Measurements from ENCODE around the gene RPS6KC1. TPM values are rescaled to one million over a fixed set of nuclear protein-coding genes. Genes with fewer than 3 reads are reported as not detected.

The RPS6KC1 gene
- total RNA-seq, 2 experiments from 2014 or later, result 9.5 to 14.6 TPM

DNA sequence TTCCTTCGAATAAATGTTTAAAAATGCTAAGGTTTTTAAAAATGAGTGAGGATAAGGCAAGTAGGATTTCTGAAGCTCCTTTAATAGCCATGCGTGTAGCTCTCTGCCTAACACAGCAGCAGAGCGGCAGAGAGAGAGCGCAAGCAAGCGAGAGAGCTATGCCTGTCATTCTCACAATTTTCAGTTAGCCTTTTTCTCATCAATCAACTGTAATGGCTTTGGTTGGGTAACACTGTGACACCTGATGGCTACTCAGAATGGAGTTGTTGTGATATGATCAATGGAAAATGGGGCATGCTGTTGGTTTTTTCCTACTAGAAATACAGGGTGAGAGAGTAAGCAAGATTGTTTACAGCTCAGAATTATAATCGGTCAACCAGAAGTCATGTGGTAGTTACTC is 198.4 kb downstream of the RPS6KC1 start:
- Mint-ChIP-seq H3K4me1 (no peaks in the 10 kb centered on the region), H3K4me3 (no peak overlapping the region), H3K27me3 (no peaks in the 10 kb centered on the region), H3K27ac (no peak overlapping the region), H3K36me3 (peaks cover 4% of the 10 kb centered on the region), H3K9me3 (ENCODE audit: low read depth) (no peaks in the 10 kb centered on the region)
- DNase-seq (no peak), ATAC-seq (no peak)
- CTCF ChIA-PET, result no interaction called here

- no peak for ATAC-seq
- no peak for DNase-seq
- H3K4me3 Mint-ChIP-seq, result no peak overlapping the region
- CTCF ChIA-PET, result no interaction called here
- H3K27me3 Mint-ChIP-seq, result no peaks in the 10 kb centered on the region
- H3K9me3 Mint-ChIP-seq (ENCODE audit: low read depth), result no peaks in the 10 kb centered on the region
- no peak overlapping the region for H3K27ac Mint-ChIP-seq
- no peaks in the 10 kb centered on the region for H3K4me1 Mint-ChIP-seq
- peaks cover 4% of the 10 kb centered on the region for H3K36me3 Mint-ChIP-seq
These were observed 199.0 kb downstream of the RPS6KC1 start for GRCh38 chr1:213250041-213250440.

DNA sequence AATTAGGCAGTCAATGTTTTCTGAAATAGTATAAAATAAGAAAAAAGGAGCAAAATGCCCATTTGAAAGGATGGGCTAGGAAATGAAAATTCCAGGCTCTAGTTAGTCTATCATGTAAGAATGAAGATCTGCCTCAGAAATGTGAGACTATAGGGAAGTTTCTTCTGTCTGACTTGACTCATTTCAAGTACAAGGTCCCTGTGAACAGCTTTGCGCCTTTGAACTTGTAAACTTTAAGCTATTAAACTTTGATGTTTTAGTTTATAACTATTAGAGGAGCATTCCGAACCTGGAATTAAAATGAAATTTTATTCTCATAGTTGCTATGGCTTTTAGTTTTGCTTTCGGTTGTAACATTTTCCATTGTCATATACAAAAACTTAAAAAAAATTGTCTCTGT is 199.4 kb downstream of the RPS6KC1 start:
- DNase-seq, result no peak
- no peak overlapping the region for H3K27ac Mint-ChIP-seq
- no peak overlapping the region for H3K4me3 Mint-ChIP-seq
- H3K27me3 Mint-ChIP-seq, result no peaks in the 10 kb centered on the region
- H3K4me1 Mint-ChIP-seq, result no peaks in the 10 kb centered on the region
- H3K9me3 Mint-ChIP-seq (ENCODE audit: low read depth), result no peaks in the 10 kb centered on the region
- no peak for ATAC-seq
- CTCF ChIA-PET, result no interaction called here
- peaks cover 4% of the 10 kb centered on the region for H3K36me3 Mint-ChIP-seq

DNA sequence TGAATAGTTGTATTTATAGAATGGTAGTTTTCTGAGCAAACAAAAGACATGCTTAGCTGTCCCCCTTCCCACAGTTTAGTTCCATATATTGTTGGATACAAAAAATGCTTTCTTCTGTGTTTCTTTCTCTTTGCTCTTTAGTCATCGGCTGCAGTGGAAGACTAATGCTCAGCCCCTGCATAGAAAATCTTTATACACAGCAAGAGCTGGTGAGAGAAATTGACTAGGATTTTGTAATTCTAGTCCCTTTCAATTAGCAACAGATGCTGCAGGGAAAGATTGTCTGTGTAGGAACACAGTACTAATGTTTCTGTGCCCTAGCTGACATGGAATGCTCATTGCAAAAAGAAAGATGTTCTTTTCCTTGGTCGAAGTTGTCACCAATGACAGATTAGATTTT is 200.9 kb downstream of the RPS6KC1 start:
- DNase-seq, result no peak
- Mint-ChIP-seq H3K27ac (no peak overlapping the region), H3K4me1 (no peaks in the 10 kb centered on the region), H3K27me3 (no peaks in the 10 kb centered on the region), H3K9me3 (ENCODE audit: low read depth) (no peaks in the 10 kb centered on the region), H3K36me3 (peaks cover 4% of the 10 kb centered on the region), H3K4me3 (no peak overlapping the region)
- CTCF ChIA-PET, result no interaction called here
- ATAC-seq, result no peak

DNA sequence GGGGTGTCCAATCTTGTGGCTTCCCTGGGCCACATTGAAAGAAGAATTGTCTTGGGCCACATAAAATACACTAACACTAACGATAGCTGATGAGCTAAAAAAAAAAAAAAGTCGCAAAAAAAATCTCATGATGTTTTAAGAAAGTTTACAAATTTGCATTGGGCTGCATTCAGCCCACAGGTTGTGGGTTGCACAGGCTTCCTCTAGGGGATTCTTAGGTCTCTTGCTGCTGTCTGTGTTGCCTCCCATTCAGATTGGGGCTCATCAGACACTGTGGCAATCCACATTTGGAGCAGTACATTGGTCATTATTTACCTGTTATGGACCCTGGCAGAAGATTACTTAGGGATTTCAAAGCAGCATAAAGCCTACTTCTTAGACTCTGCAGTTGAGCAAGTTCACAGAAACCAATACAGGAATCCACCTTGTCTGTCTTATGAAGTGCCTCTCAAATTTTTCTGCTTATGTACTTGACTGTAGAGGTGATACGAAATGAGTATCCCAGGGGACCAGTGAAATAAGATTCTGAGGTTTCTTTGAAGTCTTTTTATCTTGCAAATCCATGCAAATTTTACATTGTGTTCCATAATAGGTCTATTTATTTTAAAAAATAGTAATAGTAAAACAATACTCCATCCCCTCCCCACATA is 205.5 kb downstream of the RPS6KC1 start:
- Mint-ChIP-seq H3K36me3 (peaks cover 2% of the 10 kb centered on the region), H3K27ac (no peak overlapping the region)

GRCh38 chr1:213260311-213261075 is 209.5 kb downstream of the RPS6KC1 start:
- H3K9me3 Mint-ChIP-seq (ENCODE audit: low read depth), result no peaks in the 10 kb centered on the region
- CTCF ChIA-PET, result no interaction called here
- H3K4me1 Mint-ChIP-seq, result no peaks in the 10 kb centered on the region
- no peak overlapping the region for H3K27ac Mint-ChIP-seq
- H3K36me3 Mint-ChIP-seq, result peaks cover 16% of the 10 kb centered on the region
- no peaks in the 10 kb centered on the region for H3K27me3 Mint-ChIP-seq
- DNase-seq (no peak), ATAC-seq (no peak)
- H3K4me3 Mint-ChIP-seq, result no peak overlapping the region

More for the DNA sequence above, 205.5 kb downstream of the RPS6KC1 start:
- CTCF ChIA-PET, result no interaction called here
- ATAC-seq (no peak), DNase-seq (no peak)
- Mint-ChIP-seq H3K9me3 (ENCODE audit: low read depth) (no peaks in the 10 kb centered on the region), H3K27me3 (no peaks in the 10 kb centered on the region), H3K4me1 (no peaks in the 10 kb centered on the region), H3K4me3 (no peak overlapping the region)

DNA sequence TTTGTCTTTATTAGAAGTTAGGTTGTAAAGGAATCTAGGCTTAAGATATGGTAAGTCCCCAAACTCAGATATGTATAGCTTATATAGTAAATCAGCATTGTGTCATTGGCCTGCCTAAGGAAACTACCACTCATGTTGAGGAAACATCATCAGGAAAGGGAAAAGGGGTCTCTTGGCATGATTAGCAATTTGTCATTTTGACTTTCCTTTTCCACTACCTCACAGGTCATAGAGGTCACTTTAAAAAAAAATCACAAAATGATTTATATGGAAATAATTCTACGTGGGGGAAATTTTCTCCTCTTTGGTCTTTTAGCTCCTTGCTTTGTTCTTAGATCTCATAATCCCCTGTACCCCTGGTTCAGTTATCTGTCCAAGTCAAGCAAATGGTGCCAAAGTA is 213.5 kb downstream of the RPS6KC1 start:
- DNase-seq, result no peak
- CTCF ChIA-PET, result interaction anchor here (1.4 kb wide), 1 partner anchor 19 kb away, joined by 3 read pairs; no protein-coding TSS in a partner anchor
- Mint-ChIP-seq H3K9me3 (ENCODE audit: low read depth) (no peaks in the 10 kb centered on the region), H3K4me3 (no peak overlapping the region), H3K27me3 (no peaks in the 10 kb centered on the region), H3K36me3 (peaks cover 32% of the 10 kb centered on the region), H3K4me1 (peaks cover 2% of the 10 kb centered on the region), H3K27ac (no peak overlapping the region)
- no peak for ATAC-seq

DNA sequence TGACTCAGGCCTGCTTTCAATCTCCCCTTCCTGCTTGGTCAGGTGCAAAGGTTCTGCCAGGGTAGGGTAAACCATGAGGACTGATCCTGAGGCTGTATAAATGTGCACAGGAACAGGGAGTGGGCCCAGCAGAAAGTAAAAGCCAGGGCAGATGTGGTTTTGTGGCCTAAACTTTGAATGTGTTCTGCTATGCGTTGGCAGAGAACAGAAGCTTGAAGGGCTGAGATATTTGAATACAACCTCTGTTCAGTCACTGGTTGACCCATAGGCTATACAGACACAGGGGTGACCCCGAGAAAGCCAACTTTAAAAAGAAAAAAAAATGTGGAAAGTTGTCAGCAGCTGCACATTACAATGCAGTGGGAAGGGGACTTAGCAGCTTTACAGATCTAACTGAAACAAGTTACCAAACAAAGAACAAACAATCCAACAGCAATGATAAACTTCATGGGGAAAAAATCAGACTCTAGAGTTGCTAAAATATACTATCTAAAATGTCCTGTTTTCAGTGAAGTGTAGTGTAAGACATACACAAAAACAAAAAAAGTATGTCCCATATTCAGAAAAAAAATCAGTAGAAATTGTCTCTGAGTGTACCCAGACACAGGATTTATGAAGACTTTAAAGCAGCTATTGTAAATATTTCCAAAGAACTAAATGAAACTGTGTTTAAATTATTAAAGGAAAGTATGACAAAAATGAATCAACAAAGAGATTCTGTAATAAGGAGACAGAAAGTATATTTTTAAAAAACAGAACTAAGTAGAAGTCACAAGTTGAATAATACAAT is 216.1 kb downstream of the RPS6KC1 start:
- Mint-ChIP-seq H3K27ac (no peak overlapping the region), H3K27me3 (no peaks in the 10 kb centered on the region), H3K4me1 (peaks cover 2% of the 10 kb centered on the region), H3K36me3 (peaks cover 33% of the 10 kb centered on the region), H3K9me3 (ENCODE audit: low read depth) (no peaks in the 10 kb centered on the region), H3K4me3 (no peak overlapping the region)
- ATAC-seq, result no peak
- CTCF ChIA-PET, result no interaction called here
- DNase-seq, result no peak

DNA sequence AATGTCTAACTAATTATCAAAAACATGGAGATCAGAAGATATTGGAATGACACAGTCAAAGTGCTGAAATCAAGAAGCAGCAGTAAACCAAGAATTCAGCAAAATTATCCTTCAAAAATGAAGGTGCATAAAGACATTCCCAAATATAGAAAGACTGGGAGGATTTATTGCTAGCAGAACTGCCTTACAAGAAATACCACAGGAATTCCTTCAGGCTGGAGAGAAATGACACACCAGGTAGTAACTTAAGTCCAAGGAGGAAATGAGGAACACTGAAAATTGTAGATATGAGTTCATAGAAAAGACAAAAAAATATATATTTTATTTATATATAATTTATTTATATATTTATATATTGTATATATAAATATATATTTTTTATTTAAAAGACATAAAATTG is 217.2 kb downstream of the RPS6KC1 start:
- H3K27ac Mint-ChIP-seq, result no peak overlapping the region
- H3K36me3 Mint-ChIP-seq, result peaks cover 31% of the 10 kb centered on the region
- DNase-seq (no peak), ATAC-seq (no peak)
- CTCF ChIA-PET, result no interaction called here
- no peaks in the 10 kb centered on the region for H3K9me3 Mint-ChIP-seq (ENCODE audit: low read depth)
- H3K4me1 Mint-ChIP-seq, result peaks cover 2% of the 10 kb centered on the region
- no peaks in the 10 kb centered on the region for H3K27me3 Mint-ChIP-seq
- H3K4me3 Mint-ChIP-seq, result no peak overlapping the region

DNA sequence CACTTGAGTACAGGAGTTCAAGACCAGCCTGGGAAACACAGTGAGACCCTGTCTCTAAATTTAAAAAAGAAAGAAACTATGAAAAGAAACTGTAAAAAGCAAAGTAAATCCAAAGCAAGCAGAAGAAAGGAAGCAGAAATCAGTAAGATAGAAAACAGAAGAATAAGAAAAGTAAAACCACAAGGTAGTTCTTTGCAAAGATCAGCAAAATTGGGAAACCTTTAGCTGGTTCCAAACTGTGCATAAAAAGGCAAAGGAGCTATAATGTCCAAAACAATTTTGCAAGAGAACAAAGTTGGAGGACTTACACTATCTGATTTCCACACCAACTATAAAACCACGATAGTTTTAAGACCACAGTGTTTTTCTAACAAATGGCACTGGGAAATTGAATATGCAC is 218.8 kb downstream of the RPS6KC1 start:
- H3K36me3 Mint-ChIP-seq, result peaks cover 26% of the 10 kb centered on the region
- H3K27me3 Mint-ChIP-seq, result no peaks in the 10 kb centered on the region
- no peak overlapping the region for H3K27ac Mint-ChIP-seq
- CTCF ChIA-PET, result no interaction called here
- peaks cover 8% of the 10 kb centered on the region for H3K4me1 Mint-ChIP-seq
- H3K9me3 Mint-ChIP-seq (ENCODE audit: low read depth), result no peaks in the 10 kb centered on the region
- ATAC-seq (no peak), DNase-seq (no peak)
- H3K4me3 Mint-ChIP-seq, result no peak overlapping the region

DNA sequence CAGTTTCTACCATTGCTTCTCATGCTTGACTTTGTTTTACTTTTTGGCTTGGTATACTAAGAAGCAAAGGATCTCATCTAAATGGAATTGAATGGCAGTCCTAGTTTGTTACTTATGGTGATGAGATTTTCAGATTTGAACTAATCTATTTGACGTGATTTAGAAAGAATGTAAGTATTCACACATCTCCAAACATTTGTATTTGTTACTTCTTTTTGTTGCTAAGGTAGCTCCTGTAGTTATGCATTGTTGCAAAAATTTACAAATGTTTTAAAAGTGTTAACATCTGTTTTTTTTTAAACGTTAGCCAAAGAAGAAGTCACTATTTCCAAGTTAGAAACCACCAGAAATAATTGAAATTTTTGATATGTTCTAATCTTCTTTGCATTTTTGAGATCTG is 222.5 kb downstream of the RPS6KC1 start:
- peaks cover 6% of the 10 kb centered on the region for H3K4me1 Mint-ChIP-seq
- no peaks in the 10 kb centered on the region for H3K27me3 Mint-ChIP-seq
- no peak overlapping the region for H3K27ac Mint-ChIP-seq
- peaks cover 11% of the 10 kb centered on the region for H3K36me3 Mint-ChIP-seq
- no peak for DNase-seq
- CTCF ChIA-PET, result no interaction called here
- H3K9me3 Mint-ChIP-seq (ENCODE audit: low read depth), result no peaks in the 10 kb centered on the region
- no peak overlapping the region for H3K4me3 Mint-ChIP-seq
- no peak for ATAC-seq

DNA sequence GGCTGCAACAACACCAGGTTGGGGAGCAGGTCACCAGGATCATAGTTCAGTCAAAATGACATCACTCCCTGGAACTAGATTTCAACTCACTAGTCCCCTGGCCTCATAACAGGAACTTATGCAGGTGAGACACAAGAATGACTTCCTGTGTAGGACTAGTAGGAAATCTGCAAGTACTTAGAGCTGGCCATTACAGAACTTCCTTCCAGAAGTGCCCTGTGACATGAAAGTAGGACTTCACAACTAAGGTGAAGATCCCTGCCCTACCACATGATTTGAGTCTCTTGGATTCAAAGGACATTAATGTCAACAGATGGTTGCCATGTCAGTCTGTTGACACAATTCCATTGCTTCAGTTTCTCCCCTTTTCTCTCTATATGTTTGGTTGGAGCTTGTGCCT is 223.1 kb downstream of the RPS6KC1 start:
- ATAC-seq (no peak), DNase-seq (no peak)
- no peak overlapping the region for H3K4me3 Mint-ChIP-seq
- H3K9me3 Mint-ChIP-seq (ENCODE audit: low read depth), result no peaks in the 10 kb centered on the region
- no peaks in the 10 kb centered on the region for H3K27me3 Mint-ChIP-seq
- CTCF ChIA-PET, result no interaction called here
- H3K27ac Mint-ChIP-seq, result no peak overlapping the region
- peaks cover 6% of the 10 kb centered on the region for H3K4me1 Mint-ChIP-seq
- peaks cover 11% of the 10 kb centered on the region for H3K36me3 Mint-ChIP-seq

GRCh38 chr1:213275293-213275692 is 224.3 kb downstream of the RPS6KC1 start:
- DNase-seq (no peak), ATAC-seq (no peak)
- Mint-ChIP-seq H3K27me3 (no peaks in the 10 kb centered on the region), H3K36me3 (peaks cover 11% of the 10 kb centered on the region), H3K9me3 (ENCODE audit: low read depth) (no peaks in the 10 kb centered on the region), H3K4me1 (peaks cover 6% of the 10 kb centered on the region), H3K4me3 (no peak overlapping the region), H3K27ac (no peak overlapping the region)
- CTCF ChIA-PET, result no interaction called here

- ATAC-seq (no peak), DNase-seq (no peak)
- peaks cover 8% of the 10 kb centered on the region for H3K36me3 Mint-ChIP-seq
- no peak overlapping the region for H3K27ac Mint-ChIP-seq
- peaks cover 6% of the 10 kb centered on the region for H3K4me1 Mint-ChIP-seq
- H3K9me3 Mint-ChIP-seq (ENCODE audit: low read depth), result no peaks in the 10 kb centered on the region
- CTCF ChIA-PET, result interaction anchor here (0.6 kb wide), 1 partner anchor 101 kb away, joined by 3 read pairs; no protein-coding TSS in a partner anchor
- H3K4me3 Mint-ChIP-seq, result no peak overlapping the region
- no peaks in the 10 kb centered on the region for H3K27me3 Mint-ChIP-seq
These were observed 225.2 kb downstream of the RPS6KC1 start for GRCh38 chr1:213276236-213276635.
